GM12872 (cell line): Measurements from ENCODE around the gene TLR8.

Experiments used
- TF ChIP-seq, protein P1 (sequence below): IDR thresholded peaks from 3 replicates; pipeline ENCODE4 v1.5.1; 2011; ENCODE audit warnings: low read depth, mild to moderate bottlenecking, low read length, moderate library complexity; ENCODE audit not compliant: insufficient read depth

TLR8 gene

DNA sequence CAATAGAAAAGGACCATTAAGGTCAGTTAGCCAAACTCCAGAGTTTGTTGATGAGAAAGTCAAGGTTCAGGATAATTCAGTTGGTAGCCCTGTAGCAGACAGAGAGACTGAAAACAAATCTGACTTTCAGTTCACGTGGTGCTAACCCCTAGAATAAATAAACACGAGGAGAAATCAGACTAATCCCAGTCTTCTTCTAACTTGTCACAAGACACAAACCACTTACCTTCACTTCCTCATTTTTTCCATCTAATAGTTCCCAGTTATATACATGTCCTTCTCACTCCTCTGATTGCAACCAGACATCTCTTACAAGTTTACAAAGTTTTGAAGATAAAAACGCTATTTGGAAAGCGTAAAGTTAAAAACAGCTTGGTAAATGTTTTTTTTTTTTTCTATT, 31.8 kb upstream of the TLR8 start:
- TF ChIP-seq, protein P1, sequence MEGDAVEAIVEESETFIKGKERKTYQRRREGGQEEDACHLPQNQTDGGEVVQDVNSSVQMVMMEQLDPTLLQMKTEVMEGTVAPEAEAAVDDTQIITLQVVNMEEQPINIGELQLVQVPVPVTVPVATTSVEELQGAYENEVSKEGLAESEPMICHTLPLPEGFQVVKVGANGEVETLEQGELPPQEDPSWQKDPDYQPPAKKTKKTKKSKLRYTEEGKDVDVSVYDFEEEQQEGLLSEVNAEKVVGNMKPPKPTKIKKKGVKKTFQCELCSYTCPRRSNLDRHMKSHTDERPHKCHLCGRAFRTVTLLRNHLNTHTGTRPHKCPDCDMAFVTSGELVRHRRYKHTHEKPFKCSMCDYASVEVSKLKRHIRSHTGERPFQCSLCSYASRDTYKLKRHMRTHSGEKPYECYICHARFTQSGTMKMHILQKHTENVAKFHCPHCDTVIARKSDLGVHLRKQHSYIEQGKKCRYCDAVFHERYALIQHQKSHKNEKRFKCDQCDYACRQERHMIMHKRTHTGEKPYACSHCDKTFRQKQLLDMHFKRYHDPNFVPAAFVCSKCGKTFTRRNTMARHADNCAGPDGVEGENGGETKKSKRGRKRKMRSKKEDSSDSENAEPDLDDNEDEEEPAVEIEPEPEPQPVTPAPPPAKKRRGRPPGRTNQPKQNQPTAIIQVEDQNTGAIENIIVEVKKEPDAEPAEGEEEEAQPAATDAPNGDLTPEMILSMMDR, result no peak

DNA sequence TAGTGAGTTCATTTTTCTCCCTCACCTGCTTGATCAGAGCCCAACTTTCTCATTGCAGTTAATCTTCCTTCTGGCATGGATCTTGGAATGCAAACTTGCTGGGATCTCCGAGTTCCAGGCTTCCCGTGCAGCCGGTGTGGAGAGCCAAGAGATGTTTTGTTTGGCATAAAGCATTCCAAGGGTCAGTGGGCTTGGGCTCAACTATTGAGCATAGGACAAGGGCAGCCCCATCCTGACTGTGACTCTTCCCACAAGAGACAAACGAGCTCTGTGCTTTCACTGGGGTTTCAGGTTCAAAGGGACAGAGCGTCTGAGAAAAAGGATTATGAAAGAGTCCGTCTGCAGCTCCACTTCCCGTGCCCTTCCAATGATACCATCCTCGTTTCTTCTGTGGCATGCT, 29.0 kb upstream of the TLR8 start:
- TF ChIP-seq, protein P1, result no peak

DNA sequence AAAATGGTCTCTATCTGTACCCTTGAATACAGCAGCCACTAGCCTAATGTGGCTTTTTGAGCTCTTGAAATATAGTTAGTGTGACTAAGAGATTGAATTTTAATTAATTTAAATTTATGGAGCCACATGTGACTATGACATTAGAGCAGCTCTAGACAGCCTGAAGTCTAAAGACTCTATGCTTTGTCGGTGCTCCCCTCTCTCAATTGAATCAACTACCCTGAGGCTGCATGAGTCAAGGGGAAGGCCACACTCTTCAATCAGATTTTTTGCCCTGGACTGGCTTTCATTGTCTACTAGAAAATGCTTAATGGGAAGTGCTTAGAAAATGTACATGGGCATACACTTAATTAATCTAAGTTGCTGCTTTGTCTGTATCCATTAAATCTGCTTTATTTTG, 27.9 kb upstream of the TLR8 start:
- TF ChIP-seq, protein P1, result no peak

DNA sequence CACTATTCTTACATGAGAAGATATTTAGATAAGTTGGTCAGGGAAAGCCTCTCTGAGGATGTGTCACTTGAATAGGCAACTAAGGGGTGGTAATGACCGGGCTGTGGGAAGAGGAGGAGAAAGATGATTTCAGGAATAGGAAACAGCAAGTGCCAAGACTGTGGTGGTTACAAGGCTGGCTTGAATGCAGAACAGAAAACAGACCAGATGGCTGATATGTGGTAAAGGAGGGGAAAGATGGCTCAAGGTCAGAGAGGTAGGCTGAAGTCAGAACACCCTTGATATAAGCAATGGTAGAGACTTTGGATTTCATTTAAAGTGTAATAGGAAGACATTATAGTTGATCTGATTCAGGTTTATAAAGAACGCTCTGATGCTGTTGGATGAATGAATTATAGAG, 24.5 kb upstream of the TLR8 start:
- TF ChIP-seq, protein P1, result no peak

- TF ChIP-seq, protein P1, result no peak
Measured at GRCh38 chrX:12885508-12885907, 20.9 kb upstream of the TLR8 start.

DNA sequence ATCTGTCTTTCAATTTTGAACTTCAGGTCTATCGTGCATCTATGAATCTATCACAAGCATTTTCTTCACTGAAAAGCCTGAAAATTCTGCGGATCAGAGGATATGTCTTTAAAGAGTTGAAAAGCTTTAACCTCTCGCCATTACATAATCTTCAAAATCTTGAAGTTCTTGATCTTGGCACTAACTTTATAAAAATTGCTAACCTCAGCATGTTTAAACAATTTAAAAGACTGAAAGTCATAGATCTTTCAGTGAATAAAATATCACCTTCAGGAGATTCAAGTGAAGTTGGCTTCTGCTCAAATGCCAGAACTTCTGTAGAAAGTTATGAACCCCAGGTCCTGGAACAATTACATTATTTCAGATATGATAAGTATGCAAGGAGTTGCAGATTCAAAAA, 19.9 kb upstream of the TLR8 start:
- TF ChIP-seq, protein P1, result no peak

DNA sequence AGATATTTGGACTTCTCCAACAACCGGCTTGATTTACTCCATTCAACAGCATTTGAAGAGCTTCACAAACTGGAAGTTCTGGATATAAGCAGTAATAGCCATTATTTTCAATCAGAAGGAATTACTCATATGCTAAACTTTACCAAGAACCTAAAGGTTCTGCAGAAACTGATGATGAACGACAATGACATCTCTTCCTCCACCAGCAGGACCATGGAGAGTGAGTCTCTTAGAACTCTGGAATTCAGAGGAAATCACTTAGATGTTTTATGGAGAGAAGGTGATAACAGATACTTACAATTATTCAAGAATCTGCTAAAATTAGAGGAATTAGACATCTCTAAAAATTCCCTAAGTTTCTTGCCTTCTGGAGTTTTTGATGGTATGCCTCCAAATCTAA, 19.3 kb upstream of the TLR8 start:
- TF ChIP-seq, protein P1, result no peak

- TF ChIP-seq, protein P1, result no peak
Measured at GRCh38 chrX:12887767-12888166, 18.7 kb upstream of the TLR8 start.
